SK-N-MC (cell line): Measurements from ENCODE around the gene LGALS16.

Source experiments
- EZH2 ChIP-seq: fragments of 200-600 bp; sonication (generic); IDR thresholded peaks from one replicate; pipeline ENCODE4 v1.6.1; 2017; ENCODE audit warnings: antibody characterized with exemption
- POLR2AphosphoS5 ChIP-seq: IDR thresholded peaks from 2 replicates; pipeline ENCODE4 v1.6.1; 2012; ENCODE audit warnings: mild to moderate bottlenecking, low read depth, low read length, borderline replicate concordance

GRCh38 chr19:39645800-39646411 lies 9.8 kb upstream of the LGALS16 start:
- TF ChIP-seq POLR2AphosphoS5 (no peak), EZH2 (no peak)
